ENCODE results near the gene TLL2. TPM values are rescaled to one million over a fixed set of nuclear protein-coding genes. Genes with fewer than 3 reads are reported as not detected.

The TLL2 gene
- total RNA-seq, 4 donors from 2014 or later: 0.20 to 1.1 (median 0.66) TPM

DNA sequence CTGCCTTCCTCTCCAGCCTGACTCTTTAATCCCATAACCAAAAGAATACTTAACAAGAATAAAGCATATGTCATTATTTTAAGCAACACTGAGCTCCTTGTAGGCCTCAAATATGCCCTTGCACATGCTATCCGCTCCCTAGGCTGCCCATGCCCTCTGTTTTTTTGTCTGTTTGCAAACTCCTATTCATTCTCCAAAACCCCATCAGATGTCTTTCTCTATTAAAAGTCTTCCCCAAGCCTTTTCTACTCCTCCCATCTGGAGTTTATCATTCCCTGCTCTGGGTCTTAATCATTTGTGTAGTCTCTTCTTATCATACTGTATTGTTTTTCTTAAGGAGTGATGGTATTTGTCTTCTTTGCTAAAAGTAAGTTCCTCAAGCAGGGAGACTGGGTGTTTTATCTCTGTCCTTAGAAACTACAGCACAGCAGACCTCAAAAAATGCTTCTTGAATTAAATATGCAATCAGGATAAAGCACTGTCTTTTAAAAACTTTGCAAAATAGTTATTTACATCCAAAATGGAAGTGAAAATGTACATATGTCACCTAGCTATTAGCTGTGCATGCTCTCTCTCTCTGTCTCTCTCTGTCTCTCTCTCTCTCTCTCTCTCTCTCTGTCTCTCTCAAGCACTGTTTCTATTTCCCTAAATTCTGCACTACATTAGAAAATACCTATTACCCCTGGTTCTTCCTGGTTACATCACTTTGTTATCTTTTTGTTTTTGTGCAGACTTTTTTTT is 98.4 kb downstream of the TLL2 start:
- Histone ChIP-seq H3K9me3 (no peaks in the 10 kb centered on the region), H3K4me1 (peaks cover 0 to 17% (median 2%) of the 10 kb centered on the region in 4 donors), H3K27me3 (no peaks in the 10 kb centered on the region), H3K4me3 (no peak overlapping the region), H3K27ac (no peak overlapping the region), H3K36me3 (no peaks in the 10 kb centered on the region)
- TF ChIP-seq POLR2A (IDR thresholded peaks at IDR 0.05) (no peak), EP300 (IDR thresholded peaks at IDR 0.05) (no peak)
- TF ChIP-seq, protein P1, sequence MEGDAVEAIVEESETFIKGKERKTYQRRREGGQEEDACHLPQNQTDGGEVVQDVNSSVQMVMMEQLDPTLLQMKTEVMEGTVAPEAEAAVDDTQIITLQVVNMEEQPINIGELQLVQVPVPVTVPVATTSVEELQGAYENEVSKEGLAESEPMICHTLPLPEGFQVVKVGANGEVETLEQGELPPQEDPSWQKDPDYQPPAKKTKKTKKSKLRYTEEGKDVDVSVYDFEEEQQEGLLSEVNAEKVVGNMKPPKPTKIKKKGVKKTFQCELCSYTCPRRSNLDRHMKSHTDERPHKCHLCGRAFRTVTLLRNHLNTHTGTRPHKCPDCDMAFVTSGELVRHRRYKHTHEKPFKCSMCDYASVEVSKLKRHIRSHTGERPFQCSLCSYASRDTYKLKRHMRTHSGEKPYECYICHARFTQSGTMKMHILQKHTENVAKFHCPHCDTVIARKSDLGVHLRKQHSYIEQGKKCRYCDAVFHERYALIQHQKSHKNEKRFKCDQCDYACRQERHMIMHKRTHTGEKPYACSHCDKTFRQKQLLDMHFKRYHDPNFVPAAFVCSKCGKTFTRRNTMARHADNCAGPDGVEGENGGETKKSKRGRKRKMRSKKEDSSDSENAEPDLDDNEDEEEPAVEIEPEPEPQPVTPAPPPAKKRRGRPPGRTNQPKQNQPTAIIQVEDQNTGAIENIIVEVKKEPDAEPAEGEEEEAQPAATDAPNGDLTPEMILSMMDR (IDR thresholded peaks at IDR 0.05): no peak
- WGBS, 2 donors: 91 to 96% methylated on average over 1 of the region's 1 CpG
- no peak for DNase-seq (ENCODE audit: low spot score in 2 of 2)

DNA sequence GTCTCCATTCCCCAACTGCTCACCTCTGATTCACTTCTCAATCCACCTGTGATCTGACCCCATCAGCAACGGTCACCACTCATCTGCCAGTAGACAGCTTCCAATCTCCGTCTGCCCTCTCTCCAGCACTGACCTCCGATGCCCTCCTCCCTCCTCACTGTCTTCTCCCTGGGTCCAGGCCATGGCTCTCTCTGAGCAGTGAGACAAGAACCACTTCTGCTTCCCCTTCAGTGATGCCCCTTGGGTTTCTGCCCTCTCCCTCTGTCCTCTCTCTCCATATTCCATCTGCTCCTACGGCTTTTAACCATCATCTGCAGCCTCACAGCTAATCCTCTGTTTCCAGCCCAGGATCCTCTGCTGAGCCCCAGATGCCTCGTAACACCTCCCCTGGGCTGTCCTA is 99.4 kb downstream of the TLL2 start:
- no peaks in the 10 kb centered on the region for H3K27me3 ChIP-seq
- WGBS, 2 donors: 95 to 96% methylated on average over 5 of the region's 5 CpGs
- H3K27ac ChIP-seq: no peak overlapping the region
- peaks cover 0 to 17% (median 2%) of the 10 kb centered on the region in 4 donors for H3K4me1 ChIP-seq
- TF ChIP-seq, protein P1 (IDR thresholded peaks at IDR 0.05): no peak
- TF ChIP-seq POLR2A (IDR thresholded peaks at IDR 0.05) (no peak), EP300 (IDR thresholded peaks at IDR 0.05) (no peak)
- no peaks in the 10 kb centered on the region for H3K36me3 ChIP-seq
- H3K9me3 ChIP-seq: no peaks in the 10 kb centered on the region
- no peak overlapping the region for H3K4me3 ChIP-seq
- DNase-seq (ENCODE audit: low spot score in 2 of 2): no peak

DNA sequence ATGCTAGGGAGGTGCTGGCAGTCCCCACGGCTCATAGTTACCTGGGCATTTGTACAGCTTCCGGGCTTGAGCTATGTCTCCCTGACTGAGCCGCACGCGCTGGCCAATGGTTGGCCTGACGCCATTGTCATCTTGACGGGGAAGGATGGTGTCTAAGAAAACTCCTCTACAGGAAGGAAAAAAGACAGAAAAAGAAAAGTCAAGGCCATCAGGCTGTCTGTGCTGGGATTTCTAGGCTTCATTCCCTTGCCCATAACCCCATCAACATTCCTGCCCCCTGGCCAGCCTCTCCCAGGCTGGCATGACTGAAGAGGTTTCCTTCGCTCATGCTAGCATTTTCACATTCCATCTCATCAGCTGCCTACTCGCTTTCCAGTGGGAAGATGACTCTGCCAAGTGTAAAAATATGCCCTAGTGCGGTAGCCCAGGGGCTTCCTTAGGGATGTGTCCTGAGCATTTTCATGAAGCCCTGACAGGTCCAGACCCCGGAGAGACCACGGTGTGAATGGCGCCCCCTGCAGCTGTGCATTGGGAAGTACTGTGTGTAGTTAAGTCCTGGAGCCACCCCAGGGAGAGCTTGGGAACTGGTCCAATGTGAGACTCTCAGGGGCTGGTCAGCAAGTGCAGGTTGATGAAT is 100.5 kb downstream of the TLL2 start:
- no peaks in the 10 kb centered on the region for H3K36me3 ChIP-seq
- no peak overlapping the region for H3K4me3 ChIP-seq
- no peaks in the 10 kb centered on the region for H3K9me3 ChIP-seq
- H3K27ac ChIP-seq: no peak overlapping the region
- peaks cover 0 to 17% (median 2%) of the 10 kb centered on the region in 4 donors for H3K4me1 ChIP-seq
- no peak for DNase-seq (ENCODE audit: low spot score in 2 of 2)
- peaks cover 0 to 1% of the 10 kb centered on the region in 2 donors for H3K27me3 ChIP-seq
- TF ChIP-seq, protein P1 (IDR thresholded peaks at IDR 0.05): no peak
- no peak for TF ChIP-seq EP300 (IDR thresholded peaks at IDR 0.05)
- TF ChIP-seq POLR2A (IDR thresholded peaks at IDR 0.05): no peak
- WGBS, 2 donors: 68 to 73% methylated on average over 13 of the region's 13 CpGs

DNA sequence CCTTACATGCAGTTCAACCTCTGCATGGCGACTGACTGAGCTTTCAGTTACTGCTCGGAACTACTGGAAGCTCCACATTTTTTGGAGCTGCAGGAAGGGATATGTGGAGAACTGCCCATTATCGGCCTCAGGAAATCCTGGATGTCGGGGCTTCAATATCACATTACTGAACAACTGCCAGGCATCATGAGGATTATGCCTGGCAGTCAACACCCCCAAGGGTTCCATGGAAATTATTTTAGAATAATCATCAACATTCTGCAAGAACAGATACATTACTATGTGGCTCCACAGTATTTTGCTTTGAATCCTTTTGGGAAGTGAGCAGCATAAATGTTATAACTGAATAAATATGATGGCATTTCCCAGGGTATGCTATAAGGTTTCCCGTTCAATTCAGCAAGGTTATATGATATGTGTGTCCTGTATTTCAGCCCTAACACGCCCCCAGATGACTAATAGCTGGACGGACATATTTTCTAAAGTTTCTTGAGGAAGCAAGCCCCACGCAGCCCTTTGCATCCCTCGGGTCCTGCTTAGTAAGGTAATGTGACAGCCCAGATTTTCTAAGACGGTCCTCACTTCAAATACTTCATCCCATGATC is 101.9 kb downstream of the TLL2 start:
- H3K27me3 ChIP-seq: peaks cover 0 to 4% of the 10 kb centered on the region in 2 donors
- no peaks in the 10 kb centered on the region for H3K9me3 ChIP-seq
- H3K4me1 ChIP-seq: peaks cover 0 to 12% (median under 1%) of the 10 kb centered on the region in 4 donors
- DNase-seq (ENCODE audit: low spot score in 2 of 2): no peak
- 58 to 67% methylated on average over 10 of the region's 10 CpGs for WGBS, 2 donors
- no peak overlapping the region for H3K4me3 ChIP-seq
- no peak overlapping the region for H3K27ac ChIP-seq
- H3K36me3 ChIP-seq: no peaks in the 10 kb centered on the region
- TF ChIP-seq POLR2A (IDR thresholded peaks at IDR 0.05): no peak
- no peak for TF ChIP-seq EP300 (IDR thresholded peaks at IDR 0.05)
- TF ChIP-seq, protein P1 (IDR thresholded peaks at IDR 0.05): no peak

DNA sequence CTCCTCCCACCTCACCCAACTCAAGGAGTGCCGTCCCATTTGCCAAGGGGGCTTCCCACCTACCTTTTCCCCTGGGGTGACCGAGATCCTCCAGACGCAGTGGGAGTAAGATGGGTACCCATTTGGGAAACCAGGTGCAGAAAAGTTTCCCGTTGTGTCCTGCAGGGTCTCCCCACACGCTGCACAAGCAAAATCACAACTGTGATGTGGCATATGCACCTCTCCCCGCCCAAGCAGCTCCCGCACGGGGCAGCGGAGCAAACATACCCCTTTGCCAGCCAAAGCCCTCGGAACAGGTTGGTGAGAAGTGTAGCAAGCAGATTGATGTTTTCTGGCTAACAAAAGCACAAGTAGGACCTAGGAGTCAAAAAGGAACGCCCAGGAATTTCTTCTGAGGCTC is 103.4 kb downstream of the TLL2 start:
- Histone ChIP-seq H3K27ac (no peak overlapping the region), H3K36me3 (no peaks in the 10 kb centered on the region), H3K4me1 (no peaks in the 10 kb centered on the region), H3K9me3 (no peaks in the 10 kb centered on the region), H3K4me3 (no peak overlapping the region), H3K27me3 (peaks cover 0 to 6% of the 10 kb centered on the region in 2 donors)
- TF ChIP-seq POLR2A (IDR thresholded peaks at IDR 0.05) (no peak), EP300 (IDR thresholded peaks at IDR 0.05) (no peak)
- TF ChIP-seq, protein P1 (IDR thresholded peaks at IDR 0.05): no peak
- no peak for DNase-seq (ENCODE audit: low spot score in 2 of 2)
- 80 to 88% methylated on average over 11 of the region's 11 CpGs for WGBS, 2 donors

Measured in tibial nerve (tissue), 4 donors.